ENCODE results near the gene ATXN7L1. TPM values are rescaled to one million over a fixed set of nuclear protein-coding genes. Genes with fewer than 3 reads are reported as not detected.

Gene ATXN7L1
- total and polyA plus RNA-seq, 9 donors, result 5.0 to 17.6 (median 11.4) TPM

GRCh38 chr7:105808209-105808608, 68.2 kb downstream of the ATXN7L1 start:
- no peak overlapping the region for H3K4me3 ChIP-seq
- intact Hi-C loops (cut with DNase I), result no loop called here
- no peak for DNase-seq
- no peaks in the 10 kb centered on the region for H3K36me3 ChIP-seq
- WGBS, 3 donors, result 97 to 100% (median 98%) methylated on average over 1 of the region's 1 CpG
- TF ChIP-seq POLR2A (IDR thresholded peaks at IDR 0.05) (no peak), EP300 (IDR thresholded peaks at IDR 0.05) (no peak), CTCF (IDR thresholded peaks at IDR 0.05) (no peak)
- H3K9me3 ChIP-seq, result no peaks in the 10 kb centered on the region
- H3K27ac ChIP-seq, result no peak overlapping the region
- no peaks in the 10 kb centered on the region for H3K4me1 ChIP-seq (ENCODE audit: insufficient read depth)
- H3K27me3 ChIP-seq, result no peaks in the 10 kb centered on the region

- H3K36me3 ChIP-seq, result no peaks in the 10 kb centered on the region
- no peak for DNase-seq
- no peak overlapping the region for H3K27ac ChIP-seq
- no peak for TF ChIP-seq EP300 (IDR thresholded peaks at IDR 0.05)
- TF ChIP-seq CTCF (IDR thresholded peaks at IDR 0.05), result no peak
- no peak for TF ChIP-seq POLR2A (IDR thresholded peaks at IDR 0.05)
- no peaks in the 10 kb centered on the region for H3K9me3 ChIP-seq
- intact Hi-C loops (cut with DNase I), result no loop called here
- WGBS, 3 donors, result 94 to 97% (median 97%) methylated on average over 4 of the region's 4 CpGs
- H3K4me1 ChIP-seq (ENCODE audit: insufficient read depth), result no peaks in the 10 kb centered on the region
- H3K27me3 ChIP-seq, result no peaks in the 10 kb centered on the region
- H3K4me3 ChIP-seq, result no peak overlapping the region
These were observed 69.0 kb downstream of the ATXN7L1 start for GRCh38 chr7:105807448-105807762.

- no peaks in the 10 kb centered on the region for H3K36me3 ChIP-seq
- no peaks in the 10 kb centered on the region for H3K4me1 ChIP-seq (ENCODE audit: insufficient read depth)
- H3K27ac ChIP-seq, result no peak overlapping the region
- H3K4me3 ChIP-seq, result no peak overlapping the region
- 73 to 82% (median 73%) methylated on average over 5 of the region's 5 CpGs for WGBS, 3 donors
- TF ChIP-seq EP300 (IDR thresholded peaks at IDR 0.05), result no peak
- no peak for TF ChIP-seq POLR2A (IDR thresholded peaks at IDR 0.05)
- no peak for TF ChIP-seq CTCF (IDR thresholded peaks at IDR 0.05)
- DNase-seq, result no peak
- H3K27me3 ChIP-seq, result no peaks in the 10 kb centered on the region
- no peaks in the 10 kb centered on the region for H3K9me3 ChIP-seq
- intact Hi-C loops (cut with DNase I), result no loop called here
These were observed 69.6 kb downstream of the ATXN7L1 start for GRCh38 chr7:105806592-105807447.

- Histone ChIP-seq H3K4me3 (no peak overlapping the region), H3K27ac (no peak overlapping the region), H3K27me3 (no peaks in the 10 kb centered on the region), H3K9me3 (no peaks in the 10 kb centered on the region), H3K4me1 (ENCODE audit: insufficient read depth) (no peaks in the 10 kb centered on the region), H3K36me3 (no peaks in the 10 kb centered on the region)
- no peak for TF ChIP-seq POLR2A (IDR thresholded peaks at IDR 0.05)
- TF ChIP-seq CTCF (IDR thresholded peaks at IDR 0.05), result no peak
- TF ChIP-seq EP300 (IDR thresholded peaks at IDR 0.05), result no peak
- 69 to 78% (median 74%) methylated on average over 11 of the region's 11 CpGs for WGBS, 3 donors
- no peak for DNase-seq
- intact Hi-C loops (cut with DNase I), result no loop called here
These were observed 70.9 kb downstream of the ATXN7L1 start for GRCh38 chr7:105805447-105806019.
